GM23338 (cell line): ENCODE data around the gene SLC45A1. TPM values are rescaled to one million over a fixed set of nuclear protein-coding genes. Genes with fewer than 3 reads are reported as not detected.

ENCODE experiments used
- ATAC-seq: fragments of 200-7000 bp; cut with Tn5 transposase; 3 replicates; pipeline ENCODE4 v1.9.1; 2020
- DNase-seq: peaks from one replicate; pipeline ENCODE4 v3.0.0-alpha.2; 2015; ENCODE audit warnings: low spot score
- H2AFZ ChIP-seq: fragments of 200-600 bp; sonication (generic); 2 replicates; pipeline ENCODE4 v1.8.0; 2016; ENCODE audit warnings: antibody characterized with exemption, mild to moderate bottlenecking, moderate library complexity
- H3F3A ChIP-seq: fragments of 200-600 bp; sonication (generic); replicated peaks from 2 replicates; pipeline ENCODE4 v1.8.0; 2017; ENCODE audit warnings: antibody characterized with exemption, mixed run types, low read depth
- H3K27ac ChIP-seq: fragments of 200-600 bp; sonication (generic); 2 replicates; pipeline ENCODE4 v1.6.1; 2016; ENCODE audit warnings: low read depth
- H3K27me3 ChIP-seq: fragments of 200-600 bp; sonication (generic); 2 replicates; pipeline ENCODE4 v1.8.0; 2016; ENCODE audit warnings: mild to moderate bottlenecking, mixed run types, moderate library complexity; ENCODE audit not compliant: insufficient read depth
- H3K36me3 ChIP-seq: fragments of 200-600 bp; sonication (generic); 2 replicates; pipeline ENCODE4 v1.8.0; 2016; ENCODE audit warnings: mild to moderate bottlenecking; ENCODE audit not compliant: insufficient read depth
- H3K4me1 ChIP-seq: fragments of 200-600 bp; sonication (generic); 2 replicates; pipeline ENCODE4 v1.8.0; 2016; ENCODE audit warnings: mild to moderate bottlenecking, moderate library complexity; ENCODE audit not compliant: insufficient read depth
- H3K4me2 ChIP-seq: fragments of 200-600 bp; sonication (generic); 2 replicates; pipeline ENCODE4 v1.7.1; 2017; ENCODE audit warnings: mixed run types
- H3K4me3 ChIP-seq: fragments of 200-600 bp; sonication (generic); 2 replicates; pipeline ENCODE4 v1.6.1; 2016; ENCODE audit warnings: mixed run types
- H3K79me2 ChIP-seq: fragments of 200-600 bp; sonication (generic); replicated peaks from 2 replicates; pipeline ENCODE4 v1.8.0; 2017; ENCODE audit warnings: mild to moderate bottlenecking; ENCODE audit not compliant: insufficient read depth
- H3K9me2 ChIP-seq: fragments of 200-600 bp; sonication (generic); 2 replicates; pipeline ENCODE4 v1.8.0; 2017; ENCODE audit not compliant: insufficient read depth
- H4K20me1 ChIP-seq: fragments of 200-600 bp; sonication (generic); replicated peaks from 2 replicates; pipeline ENCODE4 v1.8.0; 2017; ENCODE audit warnings: mild to moderate bottlenecking; ENCODE audit not compliant: insufficient read depth
- H3K27ac Mint-ChIP-seq: 2 replicates; pipeline ENCODE4 v1.8.0; 2020; ENCODE audit warnings: inconsistent platforms, mild to moderate bottlenecking, moderate library complexity, mixed read lengths
- H3K27me3 Mint-ChIP-seq: 3 replicates; pipeline ENCODE4 v1.8.0; 2022; ENCODE audit warnings: low read depth, mild to moderate bottlenecking, moderate library complexity, mixed read lengths, inconsistent platforms; ENCODE audit not compliant: insufficient read depth, poor library complexity
- H3K36me3 Mint-ChIP-seq: 3 replicates; pipeline ENCODE4 v1.8.0; 2021; ENCODE audit warnings: low read depth, mild to moderate bottlenecking, inconsistent platforms, moderate library complexity, mixed read lengths
- H3K4me1 Mint-ChIP-seq: 3 replicates; pipeline ENCODE4 v1.8.0; 2020; ENCODE audit warnings: mild to moderate bottlenecking, inconsistent platforms, mixed read lengths
- H3K4me3 Mint-ChIP-seq: 3 replicates; pipeline ENCODE4 v1.8.0; 2021; ENCODE audit warnings: moderate library complexity, mild to moderate bottlenecking, inconsistent platforms, mixed read lengths
- H3K9me3 Mint-ChIP-seq: 3 replicates; pipeline ENCODE4 v1.8.0; 2020; ENCODE audit warnings: moderate library complexity, mild to moderate bottlenecking, inconsistent platforms, mixed read lengths
- CREB1 ChIP-seq: fragments of 250-450 bp; sonication (Bioruptor Pico); IDR thresholded peaks from 2 replicates; pipeline ENCODE4 v1.5.0; 2020; ENCODE audit warnings: low read depth, mild to moderate bottlenecking, moderate library complexity
- EZH2 ChIP-seq: fragments of 200-600 bp; sonication (generic); IDR thresholded peaks from one replicate; pipeline ENCODE4 v1.8.0; 2017; ENCODE audit warnings: antibody characterized with exemption, mild to moderate bottlenecking, low read depth; ENCODE audit not compliant: unreplicated experiment
- EZH2phosphoT487 ChIP-seq: fragments of 200-600 bp; sonication (generic); IDR thresholded peaks from one replicate; pipeline ENCODE4 v1.8.1; 2018; ENCODE audit warnings: antibody characterized with exemption; ENCODE audit not compliant: unreplicated experiment
- JUNB ChIP-seq: IDR thresholded peaks from one replicate; pipeline ENCODE4 v1.6.1; 2016; ENCODE audit warnings: antibody characterized with exemption; ENCODE audit not compliant: unreplicated experiment
- NANOG ChIP-seq: IDR thresholded peaks from 2 replicates; pipeline ENCODE4 v1.6.1; 2016; ENCODE audit warnings: antibody characterized with exemption, borderline replicate concordance
- POLR2AphosphoS5 ChIP-seq: IDR thresholded peaks from 2 replicates; pipeline ENCODE4 v1.6.1; 2016; ENCODE audit warnings: antibody characterized with exemption, low read depth
- STAT1 ChIP-seq: IDR thresholded peaks from one replicate; pipeline ENCODE4 v1.6.1; 2016; ENCODE audit warnings: antibody characterized with exemption; ENCODE audit not compliant: unreplicated experiment
- ZNF114 ChIP-seq: fragments of 250-450 bp; sonication (Bioruptor Pico); IDR thresholded peaks from 2 replicates; pipeline ENCODE4 v1.5.0; 2020; ENCODE audit warnings: mild to moderate bottlenecking, moderate library complexity
- ZNF331 ChIP-seq: fragments of 250-450 bp; sonication (Bioruptor Pico); IDR thresholded peaks from 2 replicates; pipeline ENCODE4 v1.5.0; 2020; ENCODE audit warnings: low read depth, mild to moderate bottlenecking, moderate library complexity
- polyA plus RNA-seq: library from polyadenylated mRNA; unstranded; fragments of >200 nt; fragmentation: Nextera tagmentation; extraction: Ambion mirVana; gene quantifications from 2 replicates; pipeline ENCODE4 v1.2.1, GENCODE V29; 2016
- total RNA-seq: library from RNA; depleted of rRNA; stranded (reverse); fragments of >200 nt; shearing (Covaris generic); gene quantifications from 2 replicates; pipeline ENCODE4 v1.2.3, GENCODE V29; 2014
- TF ChIP-seq, protein P1 (sequence below): IDR thresholded peaks from one replicate; pipeline ENCODE4 v1.6.1; 2018; ENCODE audit warnings: antibody characterized with exemption; ENCODE audit not compliant: unreplicated experiment
- TF ChIP-seq, protein P2 (sequence below): IDR thresholded peaks from 2 replicates; pipeline ENCODE4 v1.6.1; 2016; ENCODE audit warnings: antibody characterized with exemption
- TF ChIP-seq, protein P3 (sequence below), 2 experiments: fragments of 200-600 bp in 1 of 2; sonication (generic) in 1 of 2; conservative IDR thresholded peaks; 2 replicates each; pipeline versions ENCODE4 v1.5.1 to v1.6.1; 2016 to 2017; ENCODE audit warnings: antibody characterized with exemption in 2 of 2, low read depth in 2 of 2, mild to moderate bottlenecking in 2 of 2, moderate library complexity in 1 of 2

SLC45A1 gene
- total and polyA plus RNA-seq, 2 experiments from 2014 or later = 1.3 to 2.3 TPM

DNA sequence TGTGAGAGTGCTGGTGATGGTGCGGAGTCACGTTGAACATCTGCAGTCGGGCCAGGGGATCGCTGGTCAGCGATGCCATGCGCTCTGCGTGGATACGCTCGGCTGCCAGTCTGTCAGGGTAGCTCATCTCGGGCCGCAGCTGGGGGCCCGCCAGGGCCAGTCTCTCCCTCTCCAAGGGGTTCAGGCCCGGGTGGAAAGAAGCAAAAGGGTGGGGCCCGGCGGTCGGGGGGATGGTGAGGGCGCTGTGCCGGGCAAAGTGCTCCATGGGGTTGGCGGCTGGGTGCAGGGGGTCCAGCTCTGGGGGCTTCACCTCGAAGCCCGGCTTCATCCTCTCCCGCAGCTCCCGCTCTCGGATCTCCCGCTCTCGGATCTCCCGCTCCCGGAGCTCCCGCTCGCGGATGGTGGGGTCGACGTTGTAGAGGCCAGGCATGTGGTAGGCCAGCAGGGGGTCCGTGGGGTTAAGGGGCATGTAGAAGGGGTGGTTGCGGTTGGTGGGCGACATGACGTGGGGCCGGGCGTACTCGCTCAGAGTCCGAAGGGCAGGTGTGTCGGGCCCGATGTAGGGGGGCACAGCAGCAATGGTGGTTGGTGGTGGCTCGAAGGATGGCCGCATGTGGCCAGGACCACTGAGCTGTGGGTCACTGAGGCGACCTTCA is 40.5 kb downstream of the SLC45A1 start:
- H3K4me1 ChIP-seq = no peaks in the 10 kb centered on the region
- Mint-ChIP-seq H3K9me3 (no peaks in the 10 kb centered on the region), H3K27ac (no peak overlapping the region), H3K36me3 (peaks cover 65% of the 10 kb centered on the region), H3K4me3 (no peak overlapping the region), H3K4me1 (peaks cover 5% of the 10 kb centered on the region; the same call in 2 of the 3 replicates), H3K27me3 (peaks cover 15% of the 10 kb centered on the region)
- no peak overlapping the region for H3K4me2 ChIP-seq
- no peak overlapping the region for H2AFZ ChIP-seq
- H3K79me2 ChIP-seq = 0 out of 2 replicates have a peak, but pooled peaks cover 4% of the 10 kb centered on the region
- ATAC-seq = no peak
- peaks cover 7% of the 10 kb centered on the region; the same call in 1 of the 2 replicates for H3F3A ChIP-seq
- peaks cover 6% of the 10 kb centered on the region; the same call in 1 of the 2 replicates for H4K20me1 ChIP-seq
- no peaks in the 10 kb centered on the region for H3K27me3 ChIP-seq
- no peak overlapping the region for H3K4me3 ChIP-seq
- DNase-seq = no peak
- TF ChIP-seq POLR2AphosphoS5 = no peak
- no peak for TF ChIP-seq ZNF114 (CRISPR knock-in tag)
- TF ChIP-seq STAT1 = no peak
- no peak for TF ChIP-seq EZH2
- TF ChIP-seq JUNB = no peak
- no peak for TF ChIP-seq ZNF331 (CRISPR knock-in tag)
- no peak for TF ChIP-seq EZH2phosphoT487
- TF ChIP-seq CREB1 (CRISPR knock-in tag) = no peak
- TF ChIP-seq, protein P1, sequence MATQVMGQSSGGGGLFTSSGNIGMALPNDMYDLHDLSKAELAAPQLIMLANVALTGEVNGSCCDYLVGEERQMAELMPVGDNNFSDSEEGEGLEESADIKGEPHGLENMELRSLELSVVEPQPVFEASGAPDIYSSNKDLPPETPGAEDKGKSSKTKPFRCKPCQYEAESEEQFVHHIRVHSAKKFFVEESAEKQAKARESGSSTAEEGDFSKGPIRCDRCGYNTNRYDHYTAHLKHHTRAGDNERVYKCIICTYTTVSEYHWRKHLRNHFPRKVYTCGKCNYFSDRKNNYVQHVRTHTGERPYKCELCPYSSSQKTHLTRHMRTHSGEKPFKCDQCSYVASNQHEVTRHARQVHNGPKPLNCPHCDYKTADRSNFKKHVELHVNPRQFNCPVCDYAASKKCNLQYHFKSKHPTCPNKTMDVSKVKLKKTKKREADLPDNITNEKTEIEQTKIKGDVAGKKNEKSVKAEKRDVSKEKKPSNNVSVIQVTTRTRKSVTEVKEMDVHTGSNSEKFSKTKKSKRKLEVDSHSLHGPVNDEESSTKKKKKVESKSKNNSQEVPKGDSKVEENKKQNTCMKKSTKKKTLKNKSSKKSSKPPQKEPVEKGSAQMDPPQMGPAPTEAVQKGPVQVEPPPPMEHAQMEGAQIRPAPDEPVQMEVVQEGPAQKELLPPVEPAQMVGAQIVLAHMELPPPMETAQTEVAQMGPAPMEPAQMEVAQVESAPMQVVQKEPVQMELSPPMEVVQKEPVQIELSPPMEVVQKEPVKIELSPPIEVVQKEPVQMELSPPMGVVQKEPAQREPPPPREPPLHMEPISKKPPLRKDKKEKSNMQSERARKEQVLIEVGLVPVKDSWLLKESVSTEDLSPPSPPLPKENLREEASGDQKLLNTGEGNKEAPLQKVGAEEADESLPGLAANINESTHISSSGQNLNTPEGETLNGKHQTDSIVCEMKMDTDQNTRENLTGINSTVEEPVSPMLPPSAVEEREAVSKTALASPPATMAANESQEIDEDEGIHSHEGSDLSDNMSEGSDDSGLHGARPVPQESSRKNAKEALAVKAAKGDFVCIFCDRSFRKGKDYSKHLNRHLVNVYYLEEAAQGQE = no peak
- no peak for TF ChIP-seq NANOG
- TF ChIP-seq, protein P2, sequence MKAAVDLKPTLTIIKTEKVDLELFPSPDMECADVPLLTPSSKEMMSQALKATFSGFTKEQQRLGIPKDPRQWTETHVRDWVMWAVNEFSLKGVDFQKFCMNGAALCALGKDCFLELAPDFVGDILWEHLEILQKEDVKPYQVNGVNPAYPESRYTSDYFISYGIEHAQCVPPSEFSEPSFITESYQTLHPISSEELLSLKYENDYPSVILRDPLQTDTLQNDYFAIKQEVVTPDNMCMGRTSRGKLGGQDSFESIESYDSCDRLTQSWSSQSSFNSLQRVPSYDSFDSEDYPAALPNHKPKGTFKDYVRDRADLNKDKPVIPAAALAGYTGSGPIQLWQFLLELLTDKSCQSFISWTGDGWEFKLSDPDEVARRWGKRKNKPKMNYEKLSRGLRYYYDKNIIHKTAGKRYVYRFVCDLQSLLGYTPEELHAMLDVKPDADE = no peak
- TF ChIP-seq, protein P3, sequence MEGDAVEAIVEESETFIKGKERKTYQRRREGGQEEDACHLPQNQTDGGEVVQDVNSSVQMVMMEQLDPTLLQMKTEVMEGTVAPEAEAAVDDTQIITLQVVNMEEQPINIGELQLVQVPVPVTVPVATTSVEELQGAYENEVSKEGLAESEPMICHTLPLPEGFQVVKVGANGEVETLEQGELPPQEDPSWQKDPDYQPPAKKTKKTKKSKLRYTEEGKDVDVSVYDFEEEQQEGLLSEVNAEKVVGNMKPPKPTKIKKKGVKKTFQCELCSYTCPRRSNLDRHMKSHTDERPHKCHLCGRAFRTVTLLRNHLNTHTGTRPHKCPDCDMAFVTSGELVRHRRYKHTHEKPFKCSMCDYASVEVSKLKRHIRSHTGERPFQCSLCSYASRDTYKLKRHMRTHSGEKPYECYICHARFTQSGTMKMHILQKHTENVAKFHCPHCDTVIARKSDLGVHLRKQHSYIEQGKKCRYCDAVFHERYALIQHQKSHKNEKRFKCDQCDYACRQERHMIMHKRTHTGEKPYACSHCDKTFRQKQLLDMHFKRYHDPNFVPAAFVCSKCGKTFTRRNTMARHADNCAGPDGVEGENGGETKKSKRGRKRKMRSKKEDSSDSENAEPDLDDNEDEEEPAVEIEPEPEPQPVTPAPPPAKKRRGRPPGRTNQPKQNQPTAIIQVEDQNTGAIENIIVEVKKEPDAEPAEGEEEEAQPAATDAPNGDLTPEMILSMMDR (conservative IDR thresholded peaks at IDR 0.05; ENCODE audit: low read depth in 2 of 2) = no peak
- no peaks in the 10 kb centered on the region for H3K9me2 ChIP-seq
- no peak overlapping the region for H3K27ac ChIP-seq
- peaks cover 13% of the 10 kb centered on the region for H3K36me3 ChIP-seq
